Astrocyte (in vitro differentiated cells and primary cell): ENCODE measurements around the gene ESF1. TPM values are rescaled to one million over a fixed set of nuclear protein-coding genes. Genes with fewer than 3 reads are reported as not detected.

Source experiments
- DNase-seq: peaks from one replicate; pipeline ENCODE4 v3.0.0-alpha.2; 2010; ENCODE audit warnings: low read depth
- FAIRE-seq: peaks from 2 replicates; lab custom pipeline; 2011; peaks lifted over from hg19 to GRCh38; lab: Jason Lieb, UNC
- H2AFZ ChIP-seq: 2 replicates; pipeline ENCODE4 v1.6.0; 2012; ENCODE audit warnings: low read depth, low read length, inconsistent platforms
- H3K27ac ChIP-seq: 2 replicates; pipeline ENCODE4 v1.5.1; 2011; ENCODE audit warnings: low read depth, low read length, inconsistent platforms
- H3K27me3 ChIP-seq: 2 replicates; pipeline ENCODE4 v1.6.0; 2011; ENCODE audit warnings: low read length, inconsistent platforms; ENCODE audit not compliant: insufficient read depth
- H3K36me3 ChIP-seq: 2 replicates; pipeline ENCODE4 v1.5.1; 2011; ENCODE audit warnings: low read length, inconsistent platforms; ENCODE audit not compliant: insufficient read depth
- H3K4me1 ChIP-seq: 2 replicates; pipeline ENCODE4 v1.5.1; 2011; ENCODE audit warnings: low read length, inconsistent platforms; ENCODE audit not compliant: insufficient read depth
- H3K4me2 ChIP-seq: 2 replicates; pipeline ENCODE4 v1.6.0; 2012; ENCODE audit warnings: low read length, inconsistent platforms
- H3K4me3 ChIP-seq: 2 replicates; pipeline ENCODE4 v1.5.1; 2011; ENCODE audit warnings: low read depth, mild to moderate bottlenecking, low read length, inconsistent platforms; ENCODE audit not compliant: insufficient read depth
- H3K79me2 ChIP-seq: 2 replicates; pipeline ENCODE4 v1.6.0; 2012; ENCODE audit warnings: mild to moderate bottlenecking, low read length, inconsistent platforms; ENCODE audit not compliant: insufficient read depth
- H3K9ac ChIP-seq: 2 replicates; pipeline ENCODE4 v1.6.0; 2012; ENCODE audit warnings: mild to moderate bottlenecking, low read length, inconsistent platforms
- H3K9me3 ChIP-seq: 2 replicates; pipeline ENCODE4 v1.5.1; 2012; ENCODE audit warnings: low read depth, mild to moderate bottlenecking, low read length, inconsistent platforms; ENCODE audit not compliant: insufficient read depth
- H4K20me1 ChIP-seq: 2 replicates; pipeline ENCODE4 v1.6.0; 2012; ENCODE audit warnings: low read length, inconsistent platforms; ENCODE audit not compliant: insufficient read depth
- H3K27ac Mint-ChIP-seq: one replicate; pipeline ENCODE4 v1.8.0; 2021; ENCODE audit warnings: mild to moderate bottlenecking, mixed read lengths; ENCODE audit not compliant: unreplicated experiment
- H3K27me3 Mint-ChIP-seq: one replicate; pipeline ENCODE4 v1.8.0; 2021; ENCODE audit warnings: low read depth, mixed read lengths; ENCODE audit not compliant: unreplicated experiment
- H3K36me3 Mint-ChIP-seq: one replicate; pipeline ENCODE4 v1.8.0; 2021; ENCODE audit warnings: low read depth, mixed read lengths; ENCODE audit not compliant: unreplicated experiment
- H3K4me1 Mint-ChIP-seq: one replicate; pipeline ENCODE4 v1.8.0; 2021; ENCODE audit warnings: low read depth, mixed read lengths; ENCODE audit not compliant: unreplicated experiment
- H3K4me3 Mint-ChIP-seq: one replicate; pipeline ENCODE4 v1.8.0; 2021; ENCODE audit warnings: mild to moderate bottlenecking, moderate library complexity, mixed read lengths; ENCODE audit not compliant: unreplicated experiment
- H3K9me3 Mint-ChIP-seq: one replicate; pipeline ENCODE4 v1.8.0; 2021; ENCODE audit warnings: mild to moderate bottlenecking, mixed read lengths; ENCODE audit not compliant: unreplicated experiment
- EZH2 ChIP-seq: IDR thresholded peaks from 2 replicates; pipeline ENCODE4 v1.6.1; 2012; ENCODE audit warnings: mild to moderate bottlenecking, low read length, inconsistent platforms; ENCODE audit not compliant: insufficient read depth
- total RNA-seq: library from RNA; stranded (reverse); gene quantifications from 2 replicates; pipeline ENCODE4 v1.2.1, GENCODE V29; 2021
- TF ChIP-seq, protein P1 (sequence below): IDR thresholded peaks from 2 replicates; pipeline ENCODE4 v1.5.1; 2011; ENCODE audit warnings: low read depth, mild to moderate bottlenecking, inconsistent platforms, low read length, moderate library complexity; ENCODE audit not compliant: insufficient read depth

The ESF1 gene
- total RNA-seq, 1 donor from 2014 or later = 13.9 TPM

DNA sequence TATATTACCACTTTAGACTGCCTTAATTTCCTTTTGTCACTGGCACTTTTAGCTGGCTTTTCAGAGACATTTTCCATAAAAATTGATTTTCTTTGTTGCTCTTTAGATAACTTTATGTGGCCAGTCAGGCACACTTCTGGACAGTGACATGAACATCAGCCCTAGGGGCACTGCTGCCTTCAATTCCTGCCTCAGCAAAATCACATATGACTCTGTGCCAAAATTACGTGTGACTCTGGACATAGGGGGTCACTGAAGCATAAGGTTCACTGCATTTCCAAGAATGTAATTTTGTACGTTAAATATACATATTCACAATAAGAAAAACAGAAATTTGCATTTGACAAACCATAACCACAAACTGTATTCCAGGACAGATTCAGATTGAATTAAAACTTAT, 66.5 kb downstream of the ESF1 start:
- no peaks in the 10 kb centered on the region for H4K20me1 ChIP-seq
- peaks cover 12% of the 10 kb centered on the region for H3K36me3 Mint-ChIP-seq
- H3K4me1 ChIP-seq = no peaks in the 10 kb centered on the region
- H3K27me3 ChIP-seq = no peaks in the 10 kb centered on the region
- no peak overlapping the region for H2AFZ ChIP-seq
- no peaks in the 10 kb centered on the region for H3K9me3 ChIP-seq
- FAIRE-seq (no peak), DNase-seq (no peak)
- H3K4me2 ChIP-seq = no peak overlapping the region
- no peaks in the 10 kb centered on the region for H3K9me3 Mint-ChIP-seq
- no peak overlapping the region for H3K27ac ChIP-seq
- no peak overlapping the region for H3K4me3 Mint-ChIP-seq
- H3K36me3 ChIP-seq = peaks cover 17% of the 10 kb centered on the region
- H3K27ac Mint-ChIP-seq = no peak overlapping the region
- H3K4me1 Mint-ChIP-seq = no peaks in the 10 kb centered on the region
- H3K79me2 ChIP-seq = no peaks in the 10 kb centered on the region
- no peak overlapping the region for H3K4me3 ChIP-seq
- TF ChIP-seq EZH2 = no peak
- TF ChIP-seq, protein P1, sequence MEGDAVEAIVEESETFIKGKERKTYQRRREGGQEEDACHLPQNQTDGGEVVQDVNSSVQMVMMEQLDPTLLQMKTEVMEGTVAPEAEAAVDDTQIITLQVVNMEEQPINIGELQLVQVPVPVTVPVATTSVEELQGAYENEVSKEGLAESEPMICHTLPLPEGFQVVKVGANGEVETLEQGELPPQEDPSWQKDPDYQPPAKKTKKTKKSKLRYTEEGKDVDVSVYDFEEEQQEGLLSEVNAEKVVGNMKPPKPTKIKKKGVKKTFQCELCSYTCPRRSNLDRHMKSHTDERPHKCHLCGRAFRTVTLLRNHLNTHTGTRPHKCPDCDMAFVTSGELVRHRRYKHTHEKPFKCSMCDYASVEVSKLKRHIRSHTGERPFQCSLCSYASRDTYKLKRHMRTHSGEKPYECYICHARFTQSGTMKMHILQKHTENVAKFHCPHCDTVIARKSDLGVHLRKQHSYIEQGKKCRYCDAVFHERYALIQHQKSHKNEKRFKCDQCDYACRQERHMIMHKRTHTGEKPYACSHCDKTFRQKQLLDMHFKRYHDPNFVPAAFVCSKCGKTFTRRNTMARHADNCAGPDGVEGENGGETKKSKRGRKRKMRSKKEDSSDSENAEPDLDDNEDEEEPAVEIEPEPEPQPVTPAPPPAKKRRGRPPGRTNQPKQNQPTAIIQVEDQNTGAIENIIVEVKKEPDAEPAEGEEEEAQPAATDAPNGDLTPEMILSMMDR = no peak
- no peaks in the 10 kb centered on the region for H3K27me3 Mint-ChIP-seq
- H3K9ac ChIP-seq = no peak overlapping the region

DNA sequence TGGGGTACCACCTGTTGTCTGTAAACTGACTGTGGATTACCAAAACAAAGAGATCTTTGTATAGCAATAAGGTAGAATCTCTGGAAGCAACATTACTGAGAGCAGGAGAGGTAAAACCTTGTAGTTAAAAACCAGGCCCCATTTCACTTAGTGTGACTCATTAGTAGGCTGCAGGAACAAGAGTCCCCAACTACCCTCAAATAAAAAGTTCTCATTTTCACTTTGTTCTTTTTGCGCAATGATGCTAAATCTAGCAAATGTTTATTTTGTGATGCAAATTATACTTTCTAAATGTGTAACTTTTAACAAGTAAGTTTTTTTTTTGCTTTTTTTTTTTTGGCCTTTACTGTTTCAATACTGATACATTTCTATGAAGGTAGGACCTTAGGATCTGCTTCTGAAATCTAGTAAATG, 67.1 kb downstream of the ESF1 start:
- peaks cover 17% of the 10 kb centered on the region for H3K36me3 ChIP-seq
- no peaks in the 10 kb centered on the region for H3K79me2 ChIP-seq
- H3K4me2 ChIP-seq = no peak overlapping the region
- H3K4me3 ChIP-seq = no peak overlapping the region
- no peaks in the 10 kb centered on the region for H3K4me1 ChIP-seq
- no peak for FAIRE-seq
- no peaks in the 10 kb centered on the region for H3K27me3 ChIP-seq
- DNase-seq = no peak
- no peak overlapping the region for H3K27ac ChIP-seq
- H3K27me3 Mint-ChIP-seq = no peaks in the 10 kb centered on the region
- H3K4me3 Mint-ChIP-seq = no peak overlapping the region
- H3K36me3 Mint-ChIP-seq = peaks cover 15% of the 10 kb centered on the region
- H3K9ac ChIP-seq = no peak overlapping the region
- TF ChIP-seq EZH2 = no peak
- H2AFZ ChIP-seq = no peak overlapping the region
- H3K9me3 ChIP-seq = no peaks in the 10 kb centered on the region
- no peaks in the 10 kb centered on the region for H3K4me1 Mint-ChIP-seq
- H3K9me3 Mint-ChIP-seq = no peaks in the 10 kb centered on the region
- no peaks in the 10 kb centered on the region for H4K20me1 ChIP-seq
- no peak overlapping the region for H3K27ac Mint-ChIP-seq

DNA sequence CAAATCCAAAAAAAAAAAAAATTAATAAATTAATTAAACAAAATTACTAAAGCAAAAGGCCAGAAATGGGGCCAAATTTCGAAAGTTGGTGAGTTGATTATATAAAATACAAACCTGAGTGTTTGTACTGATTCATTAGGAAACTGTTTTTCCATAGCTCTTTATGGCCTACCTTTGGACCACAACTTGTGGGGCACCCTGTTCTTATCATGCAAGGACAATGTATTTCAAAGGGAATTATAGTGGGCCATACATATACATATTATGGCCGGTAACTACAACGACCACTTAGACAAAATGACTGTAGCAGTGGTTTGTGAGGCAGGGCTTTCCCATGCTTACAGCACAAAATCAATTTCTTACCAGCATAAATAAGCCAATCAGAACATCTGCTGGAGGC, 69.5 kb downstream of the ESF1 start:
- Histone ChIP-seq H3K9me3 (no peaks in the 10 kb centered on the region), H3K4me2 (no peak overlapping the region), H3K27me3 (no peaks in the 10 kb centered on the region), H3K4me3 (no peak overlapping the region), H3K9ac (no peak overlapping the region), H3K4me1 (no peaks in the 10 kb centered on the region), H2AFZ (no peak overlapping the region), H3K27ac (no peak overlapping the region), H3K36me3 (peaks cover 17% of the 10 kb centered on the region), H4K20me1 (no peaks in the 10 kb centered on the region), H3K79me2 (no peaks in the 10 kb centered on the region)
- Mint-ChIP-seq H3K9me3 (no peaks in the 10 kb centered on the region), H3K36me3 (peaks cover 17% of the 10 kb centered on the region), H3K4me3 (no peak overlapping the region), H3K27ac (no peak overlapping the region), H3K27me3 (no peaks in the 10 kb centered on the region), H3K4me1 (no peaks in the 10 kb centered on the region)
- no peak for TF ChIP-seq EZH2
- TF ChIP-seq, protein P1 = no peak
- DNase-seq = no peak
- no peak for FAIRE-seq
